Osteoblast (primary cell): ENCODE data around the gene SET. TPM values are rescaled to one million over a fixed set of nuclear protein-coding genes. Genes with fewer than 3 reads are reported as not detected.
A peak's percentile ranks its signal among the peaks of the same experiment; 100 is the strongest.

Experiments used
- DNase-seq: peaks from one replicate; pipeline ENCODE4 v3.0.0; 2011; ENCODE audit warnings: low spot score, mixed read lengths; ENCODE audit not compliant: insufficient read length; ENCODE audit errors: missing footprints
- H2AFZ ChIP-seq: 2 replicates; pipeline ENCODE4 v1.6.0; 2011; ENCODE audit warnings: mild to moderate bottlenecking, low read length
- H3K27ac ChIP-seq: 2 replicates; pipeline ENCODE4 v1.5.1; 2011; ENCODE audit warnings: mild to moderate bottlenecking, low read depth, low read length, moderate library complexity
- H3K27me3 ChIP-seq: 2 replicates; pipeline ENCODE4 v1.6.0; 2012; ENCODE audit warnings: mild to moderate bottlenecking, control low read depth, inconsistent platforms, low read length, moderate library complexity; ENCODE audit not compliant: insufficient read depth
- H3K36me3 ChIP-seq: 2 replicates; pipeline ENCODE4 v1.5.1; 2011; ENCODE audit warnings: mild to moderate bottlenecking, low read length, control low read depth, moderate library complexity; ENCODE audit not compliant: insufficient read depth
- H3K4me1 ChIP-seq: 2 replicates; pipeline ENCODE4 v1.5.1; 2011; ENCODE audit warnings: mild to moderate bottlenecking, low read length, control low read depth, moderate library complexity; ENCODE audit not compliant: insufficient read depth
- H3K4me2 ChIP-seq: 2 replicates; pipeline ENCODE4 v1.6.0; 2011; ENCODE audit warnings: mild to moderate bottlenecking, low read length; ENCODE audit not compliant: insufficient read depth
- H3K4me3 ChIP-seq: fragments of 200-600 bp; sonication (generic); 3 replicates; pipeline ENCODE4 v1.5.1; 2012; ENCODE audit warnings: mild to moderate bottlenecking, low read length, inconsistent platforms; ENCODE audit not compliant: insufficient read depth
- H3K79me2 ChIP-seq: 2 replicates; pipeline ENCODE4 v1.6.0; 2012; ENCODE audit warnings: mild to moderate bottlenecking, low read length, control low read depth, inconsistent platforms; ENCODE audit not compliant: insufficient read depth
- H3K9me3 ChIP-seq: 2 replicates; pipeline ENCODE4 v1.5.1; 2011; ENCODE audit warnings: low read depth, low read length, control low read depth
- H4K20me1 ChIP-seq: 2 replicates; pipeline ENCODE4 v1.6.0; 2012; ENCODE audit warnings: mild to moderate bottlenecking, low read length, control low read depth; ENCODE audit not compliant: insufficient read depth
- CTCF ChIP-seq: IDR thresholded peaks from 2 replicates; pipeline ENCODE4 v1.5.1; 2011; ENCODE audit warnings: mild to moderate bottlenecking, low read depth, low read length, moderate library complexity; ENCODE audit errors: extremely low read depth
- total RNA-seq: library from RNA; depleted of rRNA; stranded (reverse); fragments of >200 nt; gene quantifications from 2 replicates; pipeline ENCODE4 v1.2.3, GENCODE V29; 2012

SET gene
- total RNA-seq, 1 donor: 397 TPM

DNA sequence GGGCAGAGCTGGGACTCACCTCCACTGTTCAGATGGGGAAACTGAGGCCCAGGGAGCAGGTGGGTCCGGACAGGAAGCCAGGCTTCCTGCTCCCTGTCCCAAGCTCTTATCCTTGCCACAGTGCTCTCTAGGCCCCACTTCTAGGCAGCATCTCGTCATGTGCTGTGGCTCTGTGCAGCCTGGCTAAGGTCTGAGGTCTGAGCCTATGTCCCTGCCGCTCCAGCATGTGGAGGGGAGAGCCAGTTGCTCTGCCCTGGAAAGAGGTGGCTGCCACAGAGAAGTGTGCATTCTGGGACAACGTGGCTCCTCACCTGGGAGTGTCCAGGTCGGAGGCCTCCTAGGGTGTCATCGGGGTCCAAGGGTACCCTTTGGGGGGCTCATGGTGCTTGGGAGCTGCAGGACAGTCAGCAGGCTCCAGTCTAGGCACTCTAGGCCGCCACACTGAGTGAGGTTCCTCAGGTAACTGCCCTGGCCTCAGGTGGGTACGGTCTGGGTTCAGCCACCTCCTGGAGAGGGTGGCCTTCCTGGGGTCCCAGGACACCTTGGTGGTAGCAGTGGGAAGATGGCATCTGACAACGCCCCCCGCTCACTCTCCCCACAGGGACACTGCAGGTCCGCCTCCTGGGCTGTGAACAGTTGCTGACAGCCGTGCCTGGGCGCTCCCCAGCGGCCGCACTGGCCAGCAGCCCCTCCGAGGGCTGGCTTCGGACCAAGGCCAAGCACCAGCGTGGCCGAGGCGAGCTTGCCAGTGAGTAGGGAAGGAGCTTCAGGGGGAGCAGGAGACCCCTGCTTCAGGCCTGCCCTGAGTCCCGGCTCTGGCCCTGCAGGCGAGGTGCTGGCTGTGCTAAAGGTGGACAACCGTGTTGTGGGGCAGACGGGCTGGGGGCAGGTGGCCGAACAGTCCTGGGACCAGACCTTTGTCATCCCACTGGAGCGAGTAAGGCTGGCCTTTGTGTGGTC, 23.7 kb downstream of the SET start:
- H2AFZ ChIP-seq: no peak overlapping the region
- no peak for TF ChIP-seq CTCF
- no peak overlapping the region for H3K4me3 ChIP-seq
- H3K27ac ChIP-seq: no peak overlapping the region
- H3K79me2 ChIP-seq: no peaks in the 10 kb centered on the region
- H3K27me3 ChIP-seq: no peaks in the 10 kb centered on the region
- no peaks in the 10 kb centered on the region for H4K20me1 ChIP-seq
- peak; percentile 77 for DNase-seq
- H3K4me2 ChIP-seq: no peak overlapping the region
- H3K9me3 ChIP-seq: no peaks in the 10 kb centered on the region
- no peaks in the 10 kb centered on the region for H3K36me3 ChIP-seq
- H3K4me1 ChIP-seq: no peaks in the 10 kb centered on the region

DNA sequence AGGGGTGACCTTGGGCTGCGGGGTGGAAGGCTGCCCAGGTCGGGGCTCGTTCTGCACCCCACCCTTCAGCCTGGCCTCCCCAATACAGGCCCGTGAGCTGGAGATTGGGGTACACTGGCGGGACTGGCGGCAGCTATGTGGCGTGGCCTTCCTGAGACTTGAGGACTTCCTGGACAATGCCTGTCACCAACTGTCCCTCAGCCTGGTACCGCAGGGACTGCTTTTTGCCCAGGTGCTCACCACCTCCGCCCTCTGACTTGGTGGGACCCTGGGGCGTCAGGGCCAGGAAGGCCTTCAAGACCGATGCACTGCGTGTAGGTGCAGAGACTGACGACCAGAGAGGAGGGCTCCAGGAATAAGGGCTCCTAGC, 24.4 kb downstream of the SET start:
- Histone ChIP-seq H4K20me1 (no peaks in the 10 kb centered on the region), H3K4me1 (no peaks in the 10 kb centered on the region), H3K27ac (no peak overlapping the region), H3K27me3 (no peaks in the 10 kb centered on the region), H3K36me3 (no peaks in the 10 kb centered on the region), H3K4me3 (no peak overlapping the region), H3K9me3 (no peaks in the 10 kb centered on the region), H3K79me2 (no peaks in the 10 kb centered on the region), H3K4me2 (no peak overlapping the region), H2AFZ (no peak overlapping the region)
- TF ChIP-seq CTCF: no peak
- peak; percentile 35 for DNase-seq

DNA sequence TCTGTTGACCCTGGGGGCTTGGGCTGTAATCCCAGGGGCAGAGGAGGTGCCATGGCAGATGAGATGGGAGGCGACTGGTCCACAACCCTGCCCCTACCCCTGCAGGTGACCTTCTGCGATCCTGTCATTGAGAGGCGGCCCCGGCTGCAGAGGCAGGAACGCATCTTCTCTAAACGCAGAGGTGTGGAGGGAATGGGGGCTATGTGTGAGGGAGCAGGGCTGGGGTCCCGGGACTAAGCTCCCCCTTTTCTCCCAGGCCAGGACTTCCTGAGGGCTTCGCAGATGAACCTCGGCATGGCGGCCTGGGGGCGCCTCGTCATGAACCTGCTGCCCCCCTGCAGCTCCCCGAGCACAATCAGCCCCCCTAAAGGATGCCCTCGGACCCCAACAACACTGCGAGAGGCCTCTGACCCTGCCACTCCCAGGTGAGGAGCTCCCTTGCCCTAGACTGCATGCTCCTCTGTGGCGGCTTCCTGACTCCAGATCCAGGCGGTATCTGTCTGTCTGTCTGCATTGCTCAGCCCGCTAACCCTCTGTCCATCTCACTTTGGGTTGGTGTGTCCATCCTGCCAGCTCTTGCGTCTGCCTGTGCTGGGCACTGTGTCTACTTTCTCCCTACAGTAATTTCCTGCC, 25.0 kb downstream of the SET start:
- Histone ChIP-seq H3K27me3 (no peaks in the 10 kb centered on the region), H3K4me2 (no peak overlapping the region), H3K4me1 (no peaks in the 10 kb centered on the region), H4K20me1 (no peaks in the 10 kb centered on the region), H3K79me2 (no peaks in the 10 kb centered on the region), H3K27ac (no peak overlapping the region), H3K36me3 (no peaks in the 10 kb centered on the region), H3K9me3 (no peaks in the 10 kb centered on the region), H3K4me3 (no peak overlapping the region), H2AFZ (no peak overlapping the region)
- TF ChIP-seq CTCF: no peak
- peak; percentile 58 for DNase-seq
